Stimulated activated effector memory CD8-positive, alpha-beta T cell treated with anti-CD3 and anti-CD28 coated beads, Interleukin-12 subunit alpha, Interleukin-12 subunit beta, amount 100 ng/mL, for 72 hours (primary cell): Measurements from ENCODE around the gene FAM193A.

ENCODE experiments used
- ATAC-seq: fragments of 150-1000 bp; cut with Tn5 transposase; 2 replicates; pipeline ENCODE4 v1.10.0; 2021
- DNase-seq, 2 donors: peaks; one replicate each; pipeline ENCODE4 v3.0.0; 2021 to 2022; ENCODE audit warnings: low spot score in 2 of 2
- H3K27ac Mint-ChIP-seq: one replicate; pipeline ENCODE4 v1.8.0; 2022; ENCODE audit warnings: mild to moderate bottlenecking, mixed read lengths
- H3K36me3 Mint-ChIP-seq: one replicate; pipeline ENCODE4 v1.8.0; 2022; ENCODE audit warnings: mild to moderate bottlenecking, mixed read lengths
- H3K4me1 Mint-ChIP-seq: one replicate; pipeline ENCODE4 v1.8.0; 2022; ENCODE audit warnings: mixed read lengths
- H3K4me3 Mint-ChIP-seq: one replicate; pipeline ENCODE4 v1.8.0; 2022; ENCODE audit warnings: mild to moderate bottlenecking, mixed read lengths
- H3K9me3 Mint-ChIP-seq: one replicate; pipeline ENCODE4 v1.8.0; 2022; ENCODE audit warnings: mixed read lengths

The FAM193A gene

DNA sequence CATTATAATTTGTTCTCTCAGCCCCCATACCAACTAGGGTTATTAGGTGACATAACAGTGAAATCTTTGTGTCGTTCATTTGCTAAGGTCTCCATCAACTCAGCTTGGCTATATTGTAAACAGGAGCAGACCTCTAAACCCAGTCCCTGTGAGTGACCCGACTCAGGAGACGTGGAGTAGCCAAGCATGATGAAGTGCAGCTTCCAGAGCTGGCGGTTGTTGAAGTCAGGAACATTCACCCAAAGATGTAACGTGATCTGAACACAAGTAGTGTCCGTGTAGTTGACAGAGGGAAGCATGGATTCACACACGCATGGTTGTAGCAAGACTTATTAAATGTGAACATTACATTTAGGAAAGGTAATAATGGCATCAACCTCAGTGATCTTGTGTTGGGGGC, 102.3 kb downstream of the FAM193A start:
- DNase-seq: no peak
- no peak for ATAC-seq
- peaks cover 98% of the 10 kb centered on the region for H3K36me3 Mint-ChIP-seq
- no peak overlapping the region for H3K4me3 Mint-ChIP-seq
- peaks cover 4% of the 10 kb centered on the region for H3K4me1 Mint-ChIP-seq
- H3K9me3 Mint-ChIP-seq: no peaks in the 10 kb centered on the region
- H3K27ac Mint-ChIP-seq: peak overlapping the region; percentile 48

- no peaks in the 10 kb centered on the region for H3K4me1 Mint-ChIP-seq
- H3K27ac Mint-ChIP-seq: no peak overlapping the region
- peaks cover 96% of the 10 kb centered on the region for H3K36me3 Mint-ChIP-seq
- DNase-seq (no peak), ATAC-seq (no peak)
- no peak overlapping the region for H3K4me3 Mint-ChIP-seq
- no peaks in the 10 kb centered on the region for H3K9me3 Mint-ChIP-seq
Measured at GRCh38 chr4:2642968-2643367, 106.5 kb downstream of the FAM193A start.

GRCh38 chr4:2643555-2643954, 107.1 kb downstream of the FAM193A start:
- Mint-ChIP-seq H3K4me3 (no peak overlapping the region), H3K27ac (no peak overlapping the region), H3K4me1 (no peaks in the 10 kb centered on the region), H3K9me3 (no peaks in the 10 kb centered on the region), H3K36me3 (peaks cover 97% of the 10 kb centered on the region)
- ATAC-seq (no peak), DNase-seq (no peak)

DNA sequence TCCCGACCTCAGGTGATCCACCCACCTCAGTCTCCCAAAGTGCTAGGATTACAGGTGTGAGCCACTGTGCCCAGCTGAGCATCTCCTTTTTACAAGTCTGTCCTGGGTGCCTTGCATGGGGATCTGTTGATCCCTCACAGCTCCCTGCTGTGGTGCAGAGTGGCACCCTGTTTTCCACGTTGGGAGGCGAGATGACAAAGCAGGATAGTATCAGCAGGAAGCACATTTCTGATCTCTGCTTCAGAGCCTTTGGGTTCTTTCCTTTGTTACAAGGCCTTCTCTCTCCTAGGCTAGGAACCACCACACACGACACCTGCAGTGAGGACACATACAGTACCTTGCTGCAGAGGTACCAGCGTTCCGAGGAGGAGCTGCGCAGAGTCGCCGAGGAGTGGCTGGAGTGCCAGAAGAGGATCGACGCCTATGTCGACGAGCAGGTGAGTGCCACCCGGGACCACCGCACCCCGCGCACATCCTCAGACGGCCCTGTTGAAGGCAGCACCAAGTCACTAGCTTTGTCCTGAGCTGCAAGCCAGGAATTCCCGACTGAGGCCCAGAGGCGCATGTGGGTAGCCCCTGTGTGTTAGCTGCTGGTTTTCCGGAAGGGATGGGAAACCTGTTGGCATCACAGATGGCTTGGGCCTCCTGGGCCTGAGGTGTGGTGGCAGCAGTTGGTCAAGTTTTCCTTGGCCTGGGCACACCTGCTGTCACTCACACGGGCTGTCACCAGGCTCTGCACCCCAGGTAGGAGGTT, 110.1 kb downstream of the FAM193A start:
- DNase-seq (no peak), ATAC-seq (no peak)
- peaks cover 94% of the 10 kb centered on the region for H3K36me3 Mint-ChIP-seq
- H3K4me1 Mint-ChIP-seq: peaks cover 14% of the 10 kb centered on the region
- H3K4me3 Mint-ChIP-seq: no peak overlapping the region
- no peak overlapping the region for H3K27ac Mint-ChIP-seq
- H3K9me3 Mint-ChIP-seq: no peaks in the 10 kb centered on the region

- Mint-ChIP-seq H3K4me1 (peaks cover 24% of the 10 kb centered on the region), H3K27ac (peak overlapping the region; percentile 32), H3K9me3 (no peaks in the 10 kb centered on the region), H3K4me3 (no peak overlapping the region), H3K36me3 (peaks cover 86% of the 10 kb centered on the region)
- DNase-seq: no peak
- no peak for ATAC-seq
Measured at GRCh38 chr4:2647403-2648158, 111.1 kb downstream of the FAM193A start.

DNA sequence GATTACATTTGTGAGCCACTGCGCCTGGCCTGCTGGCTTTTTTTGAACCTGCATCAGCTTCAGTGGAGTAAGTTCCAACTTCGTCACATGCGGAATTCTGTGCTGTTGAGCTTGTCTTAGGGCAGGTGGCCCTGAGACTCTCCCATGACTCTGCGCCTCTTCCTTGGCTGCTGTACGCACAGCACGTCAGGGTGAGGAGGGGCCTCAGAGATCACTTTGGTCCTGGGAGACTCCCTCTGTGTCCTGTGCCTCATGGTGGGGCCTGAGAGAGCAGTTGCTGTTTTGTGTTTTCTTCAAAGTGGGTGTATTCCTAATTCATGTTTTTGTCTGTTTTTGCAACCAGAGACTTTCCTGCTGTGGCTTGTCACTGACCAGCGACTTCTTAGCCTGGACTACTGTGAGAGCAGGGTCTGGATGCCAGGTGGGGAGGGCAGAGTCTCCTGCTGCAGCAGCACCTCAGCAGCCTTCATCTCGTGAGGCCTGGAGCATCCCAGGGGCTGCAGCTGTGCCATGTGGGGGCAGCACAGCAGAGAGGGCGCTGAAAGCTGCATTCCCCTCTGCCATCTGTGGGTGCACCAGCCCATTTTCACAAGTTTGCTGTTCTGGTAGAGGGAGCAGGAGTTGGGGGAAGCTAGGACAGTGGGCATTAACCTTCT, 111.8 kb downstream of the FAM193A start:
- no peaks in the 10 kb centered on the region for H3K9me3 Mint-ChIP-seq
- DNase-seq (no peak), ATAC-seq (no peak)
- peaks cover 26% of the 10 kb centered on the region for H3K4me1 Mint-ChIP-seq
- H3K36me3 Mint-ChIP-seq: peaks cover 80% of the 10 kb centered on the region
- H3K27ac Mint-ChIP-seq: peak overlapping the region; percentile 32
- no peak overlapping the region for H3K4me3 Mint-ChIP-seq

- Mint-ChIP-seq H3K36me3 (peaks cover 81% of the 10 kb centered on the region), H3K27ac (no peak overlapping the region), H3K4me3 (no peak overlapping the region), H3K4me1 (peaks cover 32% of the 10 kb centered on the region), H3K9me3 (no peaks in the 10 kb centered on the region)
- ATAC-seq (no peak), DNase-seq (no peak)
Measured at GRCh38 chr4:2649604-2650114, 113.2 kb downstream of the FAM193A start.

- peaks cover 32% of the 10 kb centered on the region for H3K4me1 Mint-ChIP-seq
- H3K36me3 Mint-ChIP-seq: peaks cover 82% of the 10 kb centered on the region
- no peak for DNase-seq
- no peaks in the 10 kb centered on the region for H3K9me3 Mint-ChIP-seq
- no peak for ATAC-seq
- H3K4me3 Mint-ChIP-seq: no peak overlapping the region
- no peak overlapping the region for H3K27ac Mint-ChIP-seq
Measured at GRCh38 chr4:2650276-2650675, 113.8 kb downstream of the FAM193A start.

DNA sequence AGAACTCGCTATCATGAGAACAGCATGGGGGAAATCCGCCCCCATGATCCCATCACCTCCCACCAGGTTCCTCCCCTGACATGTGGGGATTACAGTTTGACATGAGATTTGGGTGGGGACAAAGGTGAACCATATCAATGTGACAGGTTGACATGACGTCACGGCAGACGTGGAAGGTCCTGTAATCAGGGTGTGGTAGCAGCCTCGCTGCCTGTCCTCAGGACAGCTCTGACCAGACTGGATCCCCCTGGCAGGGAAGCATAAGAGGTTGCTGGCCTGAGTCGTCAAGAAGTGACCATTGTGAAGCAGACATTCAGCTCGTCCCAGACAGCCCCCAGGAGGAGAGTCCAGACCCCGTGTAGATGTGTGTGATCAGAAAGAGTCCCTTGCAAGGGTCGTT, 115.1 kb downstream of the FAM193A start:
- no peaks in the 10 kb centered on the region for H3K9me3 Mint-ChIP-seq
- peak overlapping the region; percentile 50 for H3K27ac Mint-ChIP-seq
- H3K36me3 Mint-ChIP-seq: peaks cover 75% of the 10 kb centered on the region
- no peak for DNase-seq
- H3K4me3 Mint-ChIP-seq: no peak overlapping the region
- peaks cover 32% of the 10 kb centered on the region for H3K4me1 Mint-ChIP-seq
- ATAC-seq: no peak

DNA sequence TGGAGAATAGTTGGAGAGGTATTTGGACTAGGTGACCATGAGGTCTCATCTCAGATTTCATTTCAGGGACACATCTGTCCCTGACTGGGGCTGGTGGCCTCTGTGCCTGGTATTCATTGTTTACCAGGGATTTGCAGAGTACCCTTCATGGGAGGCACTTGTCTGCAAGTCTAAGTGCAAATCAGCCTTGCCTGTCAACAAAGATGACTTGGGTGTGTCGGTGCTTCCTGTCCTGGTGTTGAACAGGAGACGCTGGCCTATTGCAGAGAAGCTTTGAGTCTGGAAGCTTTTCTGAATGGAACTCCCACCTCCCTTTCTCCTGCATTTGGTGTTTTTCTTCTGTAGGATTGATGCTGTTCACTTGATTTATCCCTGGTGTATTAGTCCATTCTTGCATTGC, 115.6 kb downstream of the FAM193A start:
- H3K27ac Mint-ChIP-seq: peak overlapping the region; percentile 81
- no peak overlapping the region for H3K4me3 Mint-ChIP-seq
- no peak for DNase-seq

DNA sequence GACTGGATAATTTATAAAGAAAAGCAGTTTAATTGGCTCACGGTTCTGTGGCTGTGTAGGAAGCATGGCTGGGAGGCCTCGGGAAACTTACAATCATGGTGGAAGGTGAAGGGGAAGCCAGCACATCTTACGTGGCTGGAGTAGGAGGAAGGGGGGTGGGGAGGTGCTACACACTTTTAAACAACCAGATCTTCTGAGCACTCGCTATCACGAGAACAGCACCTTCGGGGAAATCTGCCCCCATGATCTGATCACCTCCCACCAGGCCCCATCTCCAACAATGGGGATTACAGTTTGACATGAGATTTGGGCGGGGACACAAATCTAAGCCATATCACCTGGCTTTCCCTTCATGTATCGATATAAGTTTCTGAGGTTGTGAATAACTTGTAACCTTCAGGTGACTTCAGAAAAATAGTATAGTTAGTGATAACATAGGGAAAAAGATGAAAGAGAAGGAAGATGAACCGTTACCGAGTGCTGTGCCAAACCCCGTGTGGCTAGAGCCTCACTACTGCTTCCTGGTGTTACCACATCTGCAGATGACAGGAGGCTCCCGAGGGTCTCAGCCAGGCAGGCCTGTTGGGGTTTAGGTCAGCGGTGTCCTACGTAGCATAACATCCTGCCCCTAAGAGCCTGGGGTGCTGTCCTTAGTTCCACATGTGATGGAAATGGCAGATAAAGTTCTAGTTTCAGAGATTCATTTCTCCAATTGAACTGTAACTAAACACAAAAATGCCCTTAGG, 116.1 kb downstream of the FAM193A start:
- Mint-ChIP-seq H3K4me1 (peaks cover 38% of the 10 kb centered on the region), H3K9me3 (no peaks in the 10 kb centered on the region), H3K36me3 (peaks cover 75% of the 10 kb centered on the region), H3K27ac (peak overlapping the region; percentile 81), H3K4me3 (no peak overlapping the region)
- ATAC-seq: no peak
- no peak for DNase-seq

More for the DNA sequence above, 115.6 kb downstream of the FAM193A start:
- Mint-ChIP-seq H3K4me1 (peaks cover 33% of the 10 kb centered on the region), H3K36me3 (peaks cover 75% of the 10 kb centered on the region), H3K9me3 (no peaks in the 10 kb centered on the region)
- no peak for ATAC-seq

DNA sequence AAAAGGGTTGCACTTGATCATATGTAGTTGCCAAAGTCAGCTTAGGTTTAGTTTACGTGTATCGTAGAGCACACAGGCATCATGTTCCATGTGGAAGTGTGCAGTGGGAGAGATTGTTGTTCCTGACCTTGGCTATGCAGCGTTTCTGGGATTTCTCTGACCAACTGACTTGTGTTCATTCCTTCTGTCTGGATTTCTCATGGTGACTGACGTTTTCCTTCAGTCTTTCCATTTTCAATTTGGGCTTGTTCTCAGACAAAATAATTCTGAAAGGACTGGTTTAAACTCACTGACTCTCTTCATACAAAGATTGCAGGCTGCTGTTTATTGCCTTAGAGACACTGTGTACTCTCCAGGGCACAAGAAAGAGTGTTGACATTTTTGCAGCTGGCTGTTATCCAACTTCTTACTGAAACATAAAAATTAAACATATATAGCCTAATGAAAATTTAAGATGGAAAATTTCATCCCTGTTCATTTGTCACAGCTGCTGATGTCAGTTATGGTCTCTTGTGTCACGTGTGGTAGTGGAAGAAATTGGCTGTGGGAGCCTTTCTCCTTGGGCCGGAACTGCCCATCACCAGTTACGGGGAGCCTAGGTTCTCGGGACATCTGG, 124.3 kb downstream of the FAM193A start:
- H3K9me3 Mint-ChIP-seq: no peaks in the 10 kb centered on the region
- no peak for DNase-seq
- peaks cover 92% of the 10 kb centered on the region for H3K36me3 Mint-ChIP-seq
- peak overlapping the region; percentile 43 for H3K27ac Mint-ChIP-seq
- H3K4me3 Mint-ChIP-seq: no peak overlapping the region
- no peak for ATAC-seq
- H3K4me1 Mint-ChIP-seq: peaks cover 14% of the 10 kb centered on the region

DNA sequence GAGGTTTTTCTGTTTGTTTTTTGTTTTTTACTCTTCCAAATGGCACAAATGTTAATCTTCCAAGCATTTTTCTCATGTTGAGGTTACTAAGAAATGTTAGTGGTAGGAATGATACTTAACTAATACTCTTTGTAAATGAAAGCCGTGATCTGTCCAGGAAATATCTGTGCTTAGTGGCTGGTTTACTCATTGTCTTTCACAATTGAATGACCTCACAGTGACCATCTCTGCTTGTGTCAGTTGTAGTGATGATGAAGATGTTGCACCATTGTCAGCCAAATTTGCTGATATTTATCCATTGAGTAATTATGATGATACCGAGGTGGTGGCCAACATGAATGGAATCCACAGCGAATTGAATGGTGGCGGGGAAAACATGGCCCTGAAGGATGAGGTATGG, 126.2 kb downstream of the FAM193A start:
- peaks cover 27% of the 10 kb centered on the region for H3K4me1 Mint-ChIP-seq
- H3K9me3 Mint-ChIP-seq: no peaks in the 10 kb centered on the region
- no peak overlapping the region for H3K4me3 Mint-ChIP-seq
- H3K27ac Mint-ChIP-seq: no peak overlapping the region
- ATAC-seq (no peak), DNase-seq (no peak)
- peaks cover 91% of the 10 kb centered on the region for H3K36me3 Mint-ChIP-seq

GRCh38 chr4:2663275-2663674, 126.8 kb downstream of the FAM193A start:
- H3K27ac Mint-ChIP-seq: no peak overlapping the region
- H3K4me3 Mint-ChIP-seq: no peak overlapping the region
- peaks cover 29% of the 10 kb centered on the region for H3K4me1 Mint-ChIP-seq
- H3K9me3 Mint-ChIP-seq: no peaks in the 10 kb centered on the region
- DNase-seq (no peak), ATAC-seq (no peak)
- peaks cover 88% of the 10 kb centered on the region for H3K36me3 Mint-ChIP-seq
